ENCODE measurements around the gene MYMK.

The MYMK gene

GRCh38 chr9:133534346-133535291 lies 9.9 kb upstream of the MYMK start, which contains the start of gene ADAMTSL2:
ADAMTSL2 (plus strand) TSS chr9:133534704; CDS start chr9:133536713, 2,009 bp downstream.
- H3K79me2 ChIP-seq: no peaks in the 10 kb centered on the region
- peak within 1 kb of the TSS; percentile 39 for H3K4me2 ChIP-seq (ENCODE audit: low read length)
- H3K4me1 ChIP-seq: no peaks in the 10 kb centered on the region
- TF ChIP-seq CTCF (IDR thresholded peaks at IDR 0.05): no peak
- H3K27me3 ChIP-seq (ENCODE audit: control insufficient read depth, insufficient read depth, low read length): no peaks in the 10 kb centered on the region
- no peaks in the 10 kb centered on the region for H3K9me3 ChIP-seq (ENCODE audit: control insufficient read depth, low read length)
- no peaks in the 10 kb centered on the region for H3K36me3 ChIP-seq (ENCODE audit: control insufficient read depth, insufficient read depth, low read length)
- H3K9ac ChIP-seq: no peak within 1 kb of the TSS
- H2AFZ ChIP-seq: peak within 1 kb of the TSS; percentile 53
- no peak within 1 kb of the TSS for H3K27ac ChIP-seq
- H3K4me3 ChIP-seq (ENCODE audit: low read depth, low read length): peak within 1 kb of the TSS; percentile 11

GRCh38 chr9:133533857-133534256 lies 9.1 kb upstream of the MYMK start:
- H3K9me3 ChIP-seq (ENCODE audit: control insufficient read depth, low read length): no peaks in the 10 kb centered on the region
- no peak for TF ChIP-seq CTCF (IDR thresholded peaks at IDR 0.05)
- H3K9ac ChIP-seq: no peak overlapping the region

GRCh38 chr9:133532937-133533668 lies 8.3 kb upstream of the MYMK start:
- Histone ChIP-seq H2AFZ (no peak overlapping the region), H3K36me3 (ENCODE audit: control insufficient read depth, insufficient read depth, low read length) (no peaks in the 10 kb centered on the region), H3K4me3 (ENCODE audit: low read depth, low read length) (no peak overlapping the region), H3K4me2 (ENCODE audit: low read length) (no peak overlapping the region), H3K79me2 (no peaks in the 10 kb centered on the region), H3K4me1 (no peaks in the 10 kb centered on the region), H3K27ac (no peak overlapping the region), H3K27me3 (ENCODE audit: control insufficient read depth, insufficient read depth, low read length) (peaks cover 4% of the 10 kb centered on the region), H3K9me3 (ENCODE audit: control insufficient read depth, low read length) (no peaks in the 10 kb centered on the region), H3K9ac (no peak overlapping the region)
- TF ChIP-seq CTCF (IDR thresholded peaks at IDR 0.05): peak; percentile 34

More at GRCh38 chr9:133533857-133534256, 9.1 kb upstream of the MYMK start:
- Histone ChIP-seq H3K36me3 (ENCODE audit: control insufficient read depth, insufficient read depth, low read length) (no peaks in the 10 kb centered on the region), H3K79me2 (no peaks in the 10 kb centered on the region), H3K4me1 (no peaks in the 10 kb centered on the region), H3K4me3 (ENCODE audit: low read depth, low read length) (no peak overlapping the region), H3K4me2 (ENCODE audit: low read length) (no peak overlapping the region), H3K27ac (no peak overlapping the region), H3K27me3 (ENCODE audit: control insufficient read depth, insufficient read depth, low read length) (no peaks in the 10 kb centered on the region), H2AFZ (peak overlapping the region; percentile 53)

- H3K9ac ChIP-seq: no peak overlapping the region
- no peaks in the 10 kb centered on the region for H3K79me2 ChIP-seq
- no peaks in the 10 kb centered on the region for H3K36me3 ChIP-seq (ENCODE audit: control insufficient read depth, insufficient read depth, low read length)
- no peaks in the 10 kb centered on the region for H3K4me1 ChIP-seq
- no peak overlapping the region for H2AFZ ChIP-seq
- peaks cover 4% of the 10 kb centered on the region for H3K27me3 ChIP-seq (ENCODE audit: control insufficient read depth, insufficient read depth, low read length)
- H3K4me3 ChIP-seq (ENCODE audit: low read depth, low read length): no peak overlapping the region
- TF ChIP-seq CTCF (IDR thresholded peaks at IDR 0.05): no peak
- H3K27ac ChIP-seq: no peak overlapping the region
- H3K9me3 ChIP-seq (ENCODE audit: control insufficient read depth, low read length): no peaks in the 10 kb centered on the region
- H3K4me2 ChIP-seq (ENCODE audit: low read length): no peak overlapping the region
These were observed 6.5 kb upstream of the MYMK start for GRCh38 chr9:133531293-133531692.
